Stomach (tissue), 4 donors: ENCODE measurements around the gene HOOK2.
A peak's percentile ranks its signal among the peaks of the same experiment; 100 is the strongest.

ENCODE experiments used
- CTCF ChIP-seq, 7 experiments: fragments of 450-650 bp in 4 of 7; fragments of 200-600 bp in 3 of 7; sonication (generic) in 3 of 7; IDR thresholded peaks; one replicate each; pipeline ENCODE4 v1.5.1; 2016 to 2019; ENCODE audit warnings: antibody characterized with exemption in 7 of 7, control low read depth in 2 of 7, mild to moderate bottlenecking in 1 of 7
- EP300 ChIP-seq: sonication (generic); formaldehyde crosslinking; IDR thresholded peaks from one replicate; pipeline ENCODE4 v1.6.1; 2017; ENCODE audit warnings: antibody characterized with exemption
- POLR2A ChIP-seq, 4 donors: fragments of 450-650 bp; IDR thresholded peaks; one replicate each; pipeline ENCODE4 v1.6.1; 2016; ENCODE audit warnings: antibody characterized with exemption in 4 of 4, control low read depth in 2 of 4, mild to moderate bottlenecking in 1 of 4, moderate library complexity in 1 of 4
- POLR2AphosphoS5 ChIP-seq, 3 donors: sonication (generic); formaldehyde crosslinking; IDR thresholded peaks; one replicate each; pipeline ENCODE4 v1.6.1; 2016; ENCODE audit warnings: antibody characterized with exemption in 3 of 3

- TF ChIP-seq POLR2A (IDR thresholded peaks at IDR 0.05) = peak in 3 of 4 donors; percentile 97 to 100 (median 100)
- no peak for TF ChIP-seq CTCF (IDR thresholded peaks at IDR 0.05)
- peak; percentile 100 for TF ChIP-seq POLR2AphosphoS5 (IDR thresholded peaks at IDR 0.05)
- peak; percentile 98 for TF ChIP-seq EP300
These were observed 16.1 kb upstream of the HOOK2 start, which contains the start of gene JUNB for GRCh38 chr19:12791345-12792050.
